ENCODE measurements around the gene OARD1.

- TF ChIP-seq CTCF (IDR thresholded peaks at IDR 0.05) (no peak), EP300 (IDR thresholded peaks at IDR 0.05) (no peak), POLR2A (IDR thresholded peaks at IDR 0.05) (no peak)
Measured at GRCh38 chr6:41119508-41119907, 47.4 kb upstream of the OARD1 start.
